Measurements from ENCODE around the gene FGF11.
"Not testable (repeated sequence)": the region's sequence is repeated elsewhere in the genome, so short reads cannot be mapped to it uniquely, and the experiment has no call there.

Gene FGF11

DNA sequence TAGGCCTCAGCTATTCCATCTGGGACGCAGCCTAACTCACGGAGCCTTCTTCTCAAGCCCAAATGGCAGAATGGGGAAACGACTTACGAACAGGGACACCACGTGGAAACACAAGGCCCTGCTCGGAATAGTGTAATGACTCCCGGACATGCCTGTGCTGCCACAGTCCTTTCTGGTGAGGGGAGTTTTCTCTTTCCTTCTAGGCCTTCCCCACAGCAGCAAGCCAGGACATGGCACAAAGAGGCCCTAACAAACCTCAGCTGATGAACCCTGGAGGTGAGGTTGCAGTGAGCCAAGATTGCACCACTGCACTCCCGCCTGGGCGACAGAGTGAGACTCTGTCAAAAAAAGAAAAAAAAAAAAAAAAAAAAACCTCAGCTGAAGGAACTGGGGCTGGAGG is 24.8 kb downstream of the FGF11 start:
- DNase-seq = no peak

DNA sequence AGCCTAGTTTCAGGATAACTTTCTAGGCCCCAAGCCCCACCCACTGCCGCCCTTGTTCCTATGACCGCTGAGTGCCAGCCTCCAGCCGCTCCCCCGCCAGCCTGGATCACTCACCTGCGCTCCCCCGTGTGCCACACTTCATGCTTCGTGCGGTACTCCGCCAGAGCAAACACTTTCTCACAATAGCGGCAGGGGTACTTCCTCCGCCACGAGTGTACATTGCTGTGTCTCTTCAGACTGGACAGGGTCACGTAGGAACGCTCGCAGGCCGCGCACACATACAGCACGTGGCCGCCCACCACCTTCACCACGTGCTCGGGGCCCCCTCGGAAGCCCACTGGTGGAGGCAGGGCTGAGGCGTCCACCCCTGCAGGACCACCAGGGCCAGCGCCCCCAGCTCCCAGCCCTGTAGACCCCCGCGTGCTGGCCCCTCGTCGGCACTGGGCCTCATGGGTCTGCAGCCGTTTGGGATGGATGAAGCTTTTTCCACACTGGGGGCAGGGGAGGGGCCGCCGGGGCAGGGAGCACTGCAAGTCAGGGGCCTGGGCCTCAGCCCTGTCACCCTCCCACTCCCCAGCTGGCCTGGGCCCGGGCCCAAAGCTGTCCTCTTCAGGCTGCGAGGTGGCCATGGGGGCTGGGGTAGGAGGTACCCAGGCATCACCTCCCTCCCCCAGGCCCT is 26.4 kb downstream of the FGF11 start:
- DNase-seq = no peak

DNA sequence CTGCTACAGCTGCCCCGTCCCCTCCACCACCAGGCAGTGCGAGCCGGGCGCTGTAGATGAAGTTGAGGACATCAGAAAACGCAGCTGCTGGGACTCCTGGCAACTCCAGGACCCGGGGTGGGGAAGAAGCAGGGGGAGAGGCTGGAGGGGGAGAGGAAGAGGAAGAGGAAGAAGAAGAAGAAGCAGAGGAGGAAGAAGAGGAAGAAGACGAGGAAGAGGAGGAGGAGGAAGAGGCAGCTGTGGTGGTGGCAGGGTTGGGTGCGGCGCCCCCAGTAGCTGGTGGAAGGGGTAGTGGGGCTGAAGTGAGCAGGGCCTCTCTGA is 27.0 kb downstream of the FGF11 start:
- DNase-seq = no peak

DNA sequence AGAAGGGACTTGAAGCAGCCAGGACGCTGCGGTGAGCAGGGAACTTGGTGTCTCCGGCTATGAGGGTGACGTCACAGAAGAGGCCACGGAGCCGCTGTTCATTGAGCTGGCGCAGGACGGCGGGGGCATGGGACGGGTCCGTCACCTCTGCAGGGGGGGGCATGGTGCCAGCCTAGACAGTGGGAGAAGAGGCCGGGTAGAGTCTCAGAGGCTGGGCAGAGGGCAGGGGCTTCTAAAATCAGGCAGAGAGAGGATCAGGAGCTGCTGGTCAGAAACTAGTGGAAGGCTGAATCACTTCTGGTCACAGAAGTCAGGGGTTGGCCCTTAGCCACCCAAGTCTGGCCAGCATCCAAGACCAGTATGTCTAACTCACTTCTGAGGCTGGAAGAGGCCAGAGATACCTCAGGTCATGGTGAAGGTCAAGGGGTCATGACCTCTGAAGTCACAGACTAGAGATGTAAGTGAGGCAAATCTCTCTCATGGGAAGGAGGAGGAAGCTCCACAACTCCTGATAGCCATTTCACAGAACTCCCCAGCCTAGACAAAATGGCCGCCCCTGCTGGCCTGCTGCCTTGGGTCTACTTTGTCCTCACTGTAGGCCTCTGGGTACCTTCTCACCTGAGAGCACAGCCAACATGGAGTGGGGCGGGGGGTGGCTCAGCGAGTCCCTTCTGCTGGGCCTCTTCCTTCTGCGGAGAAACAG is 27.5 kb downstream of the FGF11 start:
- DNase-seq = no peak

DNA sequence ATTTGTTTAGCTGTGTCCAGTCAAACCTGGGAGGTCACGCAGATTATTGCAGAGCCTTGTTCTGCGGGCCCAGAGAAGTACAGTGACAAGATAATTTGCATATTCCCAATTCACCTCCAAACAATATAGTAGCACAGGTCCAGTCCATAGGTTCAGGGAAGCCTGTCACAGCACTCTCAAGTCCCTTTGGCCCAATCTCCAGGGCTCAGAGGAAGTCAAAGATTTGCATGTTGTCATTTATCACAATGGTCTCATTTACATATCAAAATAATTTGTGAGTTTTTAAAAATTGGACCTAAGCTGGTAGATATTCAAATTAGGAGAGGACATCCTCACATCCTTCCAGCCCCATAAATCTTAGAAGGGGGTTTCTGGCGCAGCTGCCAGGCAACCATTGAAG is 28.2 kb downstream of the FGF11 start:
- no peak for DNase-seq

DNA sequence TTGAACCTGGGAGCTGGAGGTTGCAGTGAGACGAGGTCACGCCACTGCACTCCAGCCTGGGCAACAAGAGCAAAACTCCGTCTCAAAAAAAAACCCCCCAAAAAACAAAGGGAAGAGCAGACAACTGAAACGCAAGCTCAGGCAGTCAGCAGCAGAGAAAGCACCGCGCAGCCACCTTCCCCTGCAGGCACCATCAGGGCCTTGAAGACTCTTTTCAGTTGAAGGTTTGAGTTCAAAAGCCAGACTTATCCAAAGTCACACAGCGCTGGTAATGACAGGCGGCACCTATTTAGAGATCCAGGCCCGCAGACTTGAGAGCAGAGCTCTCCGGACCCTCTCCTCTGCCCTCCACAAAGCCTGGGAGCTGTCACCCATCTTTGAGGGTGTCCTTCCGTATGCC is 29.0 kb downstream of the FGF11 start:
- DNase-seq = no peak

DNA sequence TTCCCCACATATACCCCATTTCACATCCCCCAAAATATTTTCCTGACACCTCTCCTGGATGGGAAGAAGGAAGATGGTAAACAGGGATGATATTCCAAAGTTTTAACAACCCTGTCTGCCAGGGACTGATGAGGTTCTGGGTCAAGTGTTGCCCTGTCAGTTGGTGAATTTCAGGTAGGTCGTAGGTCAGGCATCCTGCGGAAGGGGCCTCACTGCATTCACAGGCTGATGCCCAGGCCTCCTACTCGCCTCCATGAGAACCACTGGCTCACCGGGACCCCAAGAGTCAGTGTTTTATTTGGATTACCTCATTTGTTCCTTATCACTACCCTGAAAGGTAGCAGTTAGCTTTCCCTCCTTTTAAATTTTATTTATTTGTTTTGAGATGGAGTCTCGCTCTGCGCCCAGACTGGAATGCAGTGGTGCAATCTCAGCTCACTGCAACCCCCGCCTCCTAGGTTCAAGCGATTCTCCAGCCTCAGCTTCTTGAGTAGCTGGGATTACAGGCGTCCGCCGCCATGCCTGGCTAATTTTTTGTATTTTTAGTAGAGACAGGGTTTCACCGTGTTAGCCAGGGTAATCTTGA is 29.6 kb downstream of the FGF11 start:
- DNase-seq = no peak

DNA sequence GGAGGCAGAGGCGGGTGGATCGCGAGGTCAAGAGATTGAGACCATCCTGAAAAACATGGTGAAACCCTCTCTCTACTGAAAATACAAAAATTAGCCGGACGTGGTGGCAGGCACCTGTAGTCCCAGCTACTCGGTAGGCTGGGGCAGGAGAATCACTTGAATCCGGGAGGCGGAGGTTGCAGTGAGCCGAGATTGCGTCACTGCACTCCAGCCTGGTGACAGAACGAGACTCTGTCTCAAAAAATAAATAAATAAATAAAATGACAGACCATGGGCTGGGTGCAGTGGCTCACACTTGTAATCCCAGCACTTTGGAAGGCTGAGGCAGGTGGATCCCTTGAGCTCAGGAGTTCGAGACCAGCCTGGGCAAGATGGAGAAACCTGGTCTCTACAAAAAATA is 30.5 kb downstream of the FGF11 start:
- DNase-seq = not testable (repeated sequence)

DNA sequence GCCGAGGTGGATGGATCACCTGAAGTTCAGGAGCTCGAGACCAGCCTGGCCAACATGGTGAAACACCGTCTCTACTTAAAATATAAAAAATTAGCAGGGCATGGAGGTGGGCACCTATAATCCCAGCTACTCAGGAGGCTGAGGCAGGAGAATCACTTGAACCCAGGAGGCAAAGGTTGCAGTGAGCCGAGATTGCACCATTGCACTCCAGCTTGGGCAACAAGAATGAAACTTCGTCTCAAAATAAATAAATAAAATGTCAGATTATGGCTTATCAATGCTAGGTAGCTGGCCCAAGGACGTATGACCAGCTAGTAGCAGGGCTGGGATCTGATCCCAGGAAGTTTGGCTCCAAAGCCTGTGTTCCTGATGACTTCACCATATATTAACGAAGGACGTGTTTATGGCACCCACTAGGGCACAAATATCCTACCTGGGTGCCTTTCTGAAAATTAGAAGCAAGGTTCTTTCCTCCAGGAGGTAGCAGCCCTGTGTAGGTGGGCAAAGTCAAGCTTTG is 31.2 kb downstream of the FGF11 start:
- DNase-seq = not testable (repeated sequence)

DNA sequence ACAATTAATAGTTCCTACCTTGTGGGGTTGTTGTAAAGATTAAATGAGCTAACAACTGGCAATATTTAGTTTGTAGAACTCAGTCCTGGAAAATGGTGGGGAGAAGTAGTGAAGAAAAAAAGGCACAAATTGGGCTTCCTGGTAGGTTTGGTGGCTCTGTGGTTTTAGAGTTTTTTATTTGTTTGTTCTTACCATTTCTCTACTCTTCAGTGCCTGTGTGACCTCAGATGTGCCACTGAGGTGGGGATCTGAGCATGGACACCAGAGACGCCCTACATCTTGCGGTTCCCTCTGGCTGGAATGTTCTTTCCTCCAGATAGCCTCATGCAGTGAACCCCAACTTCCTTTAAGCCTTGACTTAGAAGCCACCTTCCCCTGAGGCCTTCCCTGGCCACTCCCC is 32.4 kb downstream of the FGF11 start:
- no peak for DNase-seq

DNA sequence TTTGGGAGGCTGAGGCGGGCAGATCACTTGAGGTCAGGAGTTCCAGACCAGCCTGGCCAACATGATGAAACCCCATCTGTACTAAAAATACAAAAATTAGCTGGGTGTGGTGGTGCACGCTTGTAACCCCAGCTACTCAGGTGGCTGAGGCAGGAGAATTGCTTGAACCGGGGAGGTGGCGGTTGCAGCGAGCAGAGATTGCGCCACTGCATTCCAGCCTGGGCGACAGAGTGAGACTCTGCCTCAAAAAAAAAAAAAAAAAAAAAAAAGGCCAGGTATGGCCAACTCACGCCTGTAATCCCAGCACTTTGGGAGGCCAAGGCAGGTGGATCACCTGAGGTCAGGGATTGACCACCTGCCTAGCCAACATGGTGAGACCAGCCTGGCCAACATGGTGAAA is 35.5 kb downstream of the FGF11 start:
- DNase-seq = not testable (repeated sequence)

DNA sequence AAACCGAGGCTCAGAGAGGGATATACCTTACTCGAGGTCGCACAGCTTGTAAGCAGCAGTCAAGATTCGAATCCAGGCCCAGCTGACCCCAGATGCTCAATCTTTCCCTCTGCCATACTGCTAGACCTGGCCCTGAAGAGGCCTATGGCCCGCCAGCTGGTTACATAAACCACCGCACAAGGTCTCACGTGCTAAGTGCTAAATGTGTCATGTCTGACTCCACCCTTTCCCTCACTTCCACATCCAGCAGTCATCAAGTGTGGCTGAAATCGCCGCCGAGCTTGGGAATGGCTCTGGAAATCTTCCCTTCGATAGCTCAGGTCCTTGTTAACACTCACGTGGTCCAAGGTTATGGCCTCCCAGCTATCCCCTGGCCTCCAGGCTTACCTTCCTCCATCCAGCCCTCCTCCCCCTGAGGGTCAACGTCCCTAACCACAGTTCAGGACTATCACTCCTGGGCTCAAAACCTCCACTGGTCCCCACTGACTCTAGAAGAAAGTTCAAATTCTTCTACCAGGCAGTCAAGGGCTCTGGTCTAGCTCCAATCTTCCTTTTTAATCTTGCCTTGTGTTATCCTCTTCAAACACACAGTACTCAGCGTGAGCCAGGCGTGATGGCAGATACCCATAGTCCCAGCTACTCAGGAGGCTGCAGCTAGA is 36.6 kb downstream of the FGF11 start:
- DNase-seq = no peak

DNA sequence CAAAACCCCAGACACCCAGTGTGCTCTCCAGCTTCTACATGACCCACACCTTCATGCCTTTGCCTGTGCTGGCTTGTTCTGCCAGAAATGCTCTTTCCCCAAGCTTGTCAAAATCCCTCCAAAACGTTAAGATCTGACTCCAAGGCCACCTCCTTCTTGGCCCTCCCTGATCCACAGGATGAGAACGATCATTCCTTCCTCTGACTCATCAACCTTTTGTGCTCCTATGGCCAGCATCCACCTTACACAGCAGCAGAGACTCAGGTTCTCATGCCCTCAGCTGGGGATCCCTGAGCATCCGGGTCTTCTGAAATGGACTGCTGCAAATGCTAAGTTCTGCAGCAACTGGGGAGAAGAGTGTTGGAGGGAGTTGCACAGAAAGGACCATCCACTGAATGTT is 37.2 kb downstream of the FGF11 start:
- no peak for DNase-seq

DNA sequence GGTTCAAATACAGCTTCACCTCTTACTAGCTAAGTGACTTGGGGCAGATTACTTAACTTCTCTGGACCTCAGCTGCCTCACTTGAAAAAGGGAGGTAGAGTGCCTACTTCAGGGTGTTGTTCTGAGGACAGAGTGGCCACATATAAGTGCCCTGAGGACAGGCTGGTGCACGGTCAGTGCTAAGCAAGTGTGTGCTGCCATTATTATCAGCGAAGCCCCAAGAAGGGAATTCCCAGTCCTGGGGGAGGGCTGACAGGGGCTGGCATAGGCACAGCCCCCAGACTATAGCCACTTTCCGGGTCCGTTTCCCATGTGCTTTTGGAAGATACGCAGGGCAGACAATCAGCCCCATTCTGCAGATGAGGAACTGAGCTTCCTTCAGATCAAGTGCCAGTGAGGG is 37.6 kb downstream of the FGF11 start:
- DNase-seq = no peak

DNA sequence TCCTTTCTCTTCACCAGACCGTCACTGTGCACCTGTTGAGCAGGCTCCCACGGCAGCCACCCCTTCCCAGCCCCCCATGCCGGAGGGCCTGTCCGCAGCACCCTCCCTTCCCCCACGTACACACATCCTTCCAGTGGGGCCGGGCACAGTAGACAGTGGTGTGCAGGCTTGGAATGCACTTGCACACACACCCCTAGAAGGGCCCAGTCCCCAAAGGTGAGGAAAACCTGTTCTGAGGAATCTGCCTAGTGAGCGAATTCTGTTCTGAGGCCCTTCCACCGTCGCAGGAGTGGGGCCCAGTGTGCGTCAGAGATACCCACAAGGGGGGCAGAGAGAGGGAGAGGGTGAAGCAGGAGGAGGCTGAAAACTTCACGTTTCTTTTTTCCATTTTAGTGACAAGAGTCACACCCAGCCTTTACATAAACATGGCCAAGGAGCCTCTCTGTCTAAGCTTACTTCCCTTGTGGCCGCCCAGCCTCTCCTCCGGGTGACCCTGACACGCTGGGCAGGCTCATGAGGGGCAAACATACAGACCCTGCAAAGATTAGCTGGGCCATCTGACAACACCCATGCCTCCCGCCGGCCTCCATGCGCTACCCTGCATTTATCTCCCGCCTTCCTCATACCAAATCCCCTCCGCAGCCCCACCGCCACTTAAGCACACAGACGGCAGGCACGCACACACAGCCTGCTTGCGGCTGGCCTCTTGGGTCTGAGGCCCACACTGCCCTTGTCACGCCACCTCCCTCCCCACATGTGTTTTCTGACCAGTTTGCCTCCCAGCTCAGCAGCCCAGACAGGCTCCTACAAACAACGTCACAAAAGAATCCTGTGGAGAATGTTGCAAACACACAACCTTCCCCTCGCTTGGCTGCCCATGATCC is 38.3 kb downstream of the FGF11 start:
- DNase-seq = no peak

DNA sequence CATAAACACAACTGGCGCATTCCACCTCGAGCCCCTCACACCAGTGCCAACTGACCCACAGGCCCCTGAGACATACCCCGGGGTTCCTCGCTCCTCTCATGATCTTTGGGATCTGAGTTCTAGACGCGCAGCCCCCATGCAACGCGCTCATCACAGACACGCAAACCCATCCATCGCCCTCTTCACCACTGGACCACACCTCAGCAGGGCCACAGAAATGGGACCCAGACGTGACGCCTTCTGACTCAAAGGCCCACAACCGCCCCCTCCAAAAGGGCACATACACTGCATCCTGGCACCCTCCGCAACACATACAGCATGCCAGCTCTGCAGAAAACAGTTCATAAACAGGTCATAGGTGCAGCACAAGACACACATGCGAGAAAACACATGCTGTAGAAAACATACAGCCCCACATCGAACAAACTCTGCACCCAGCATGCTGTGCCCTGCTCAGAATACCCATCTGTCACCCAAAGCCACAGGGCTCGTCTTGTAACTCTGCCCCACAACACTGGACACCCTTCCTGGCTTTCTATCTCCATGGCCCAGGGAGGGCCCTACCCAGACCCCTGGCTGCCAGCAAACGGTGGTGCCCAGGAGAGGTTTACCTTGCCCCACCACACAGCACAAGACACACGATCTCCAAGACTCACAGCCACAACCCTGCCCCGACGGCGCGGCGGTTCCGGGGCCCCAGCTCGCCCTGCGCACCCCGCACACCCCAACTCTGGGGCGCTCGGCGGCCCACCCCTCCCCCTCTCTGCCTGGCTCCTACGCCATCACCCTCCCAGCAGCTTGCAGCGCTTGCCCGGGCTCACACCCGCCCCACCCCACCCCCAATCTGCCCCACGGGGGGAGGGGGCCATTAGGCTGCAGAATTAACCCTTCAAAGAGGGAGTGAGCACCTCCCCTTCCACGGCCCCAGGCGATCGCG is 39.2 kb downstream of the FGF11 start:
- DNase-seq = no peak

DNA sequence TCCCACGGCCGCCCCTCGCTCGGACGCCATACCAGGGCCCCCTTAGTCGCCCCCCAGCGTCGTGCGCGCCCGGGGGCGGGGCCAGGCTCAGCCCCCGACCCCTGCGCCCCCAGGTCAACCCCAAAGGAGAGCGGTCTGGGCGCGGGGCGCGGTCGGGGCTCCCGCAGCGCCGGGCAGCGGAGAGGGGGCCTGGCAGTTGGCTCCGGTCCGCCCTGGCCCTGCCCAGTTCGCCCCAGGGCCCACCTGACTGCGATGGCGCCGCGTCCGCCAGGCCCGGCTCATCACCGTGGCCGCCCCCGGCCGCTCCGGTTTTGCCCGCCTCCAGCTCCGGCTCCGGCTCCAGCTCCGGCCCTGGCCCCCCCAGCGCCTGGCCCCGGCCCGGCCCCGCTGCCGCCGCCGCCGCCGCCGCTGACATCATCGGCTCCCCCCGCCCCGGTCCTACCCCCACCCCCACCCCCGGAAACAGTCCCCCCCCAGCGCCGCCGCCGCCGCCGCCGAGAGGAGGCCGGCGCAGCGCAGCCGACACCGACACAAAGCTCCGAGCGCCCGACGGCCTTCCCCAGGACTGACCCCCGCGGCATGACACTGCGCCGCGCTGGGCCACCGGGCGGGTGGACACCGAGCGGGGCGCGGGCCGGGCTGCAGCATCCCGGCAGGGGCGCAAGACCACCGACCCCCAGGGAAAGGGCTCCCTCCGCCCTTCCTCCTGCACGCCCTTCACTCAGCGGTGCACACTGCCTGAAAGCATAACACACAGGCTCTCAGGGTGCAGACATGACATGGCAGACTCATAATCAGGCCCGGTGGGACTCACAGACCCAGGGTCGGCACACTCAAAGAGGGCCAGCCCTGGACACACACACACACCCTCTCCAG is 40.1 kb downstream of the FGF11 start, which contains the start of gene ZBTB4:
Gene ZBTB4, minus strand, starts transcription at position 419 of the 876 bp plus-strand sequence. CDS start 12,830 bp downstream, outside the sequence.
- DNase-seq = no peak

DNA sequence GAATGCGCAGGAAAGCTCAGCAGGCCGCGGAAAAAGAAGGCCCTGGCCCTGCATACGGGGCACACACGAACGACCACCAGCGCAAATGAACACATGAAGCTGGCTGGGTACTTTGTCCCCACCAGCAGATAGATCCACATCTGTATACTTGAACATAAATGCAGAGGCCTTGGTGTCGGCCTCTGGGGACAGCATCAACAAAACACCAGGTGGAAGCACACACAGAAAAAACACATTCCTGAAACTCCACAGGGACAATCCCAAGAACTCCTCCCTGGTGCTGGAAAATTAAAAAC is 40.7 kb downstream of the FGF11 start:
- no peak for DNase-seq

DNA sequence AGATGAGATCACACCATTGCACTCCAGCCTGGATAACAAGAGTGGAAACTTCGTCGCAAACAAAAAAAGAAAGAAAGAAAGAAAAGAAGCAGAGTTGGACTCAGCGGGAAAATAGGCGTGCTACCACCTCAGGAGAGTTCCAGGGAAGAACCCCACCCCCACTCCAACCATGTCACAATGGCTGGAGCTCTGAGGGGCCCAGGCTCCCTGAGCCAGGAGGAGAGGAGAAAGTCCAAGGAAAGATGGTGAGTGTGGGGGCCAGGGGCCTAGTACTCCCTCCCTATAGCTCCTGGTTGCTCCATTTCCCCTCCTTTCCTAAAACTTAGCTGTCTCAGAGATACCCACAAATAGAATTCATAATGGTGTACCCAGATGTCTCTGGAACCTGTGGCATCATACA is 42.0 kb downstream of the FGF11 start, which contains the start of gene SLC35G6:
Gene SLC35G6, plus strand, starts transcription at position 172 of the 400 bp plus-strand sequence. Its CDS starts 71 bp downstream, at position 243.
- not testable (repeated sequence) for DNase-seq

Data from DMS153 (cell line).